IMR-90 (cell line): ENCODE results near the gene MOB3B. TPM values are rescaled to one million over a fixed set of nuclear protein-coding genes. Genes with fewer than 3 reads are reported as not detected.

Experiments
- ATAC-seq: fragments of 200-7000 bp; cut with Tn5 transposase; 2 replicates; pipeline ENCODE4 v1.9.1; 2020; ENCODE audit warnings: low read depth, mild to moderate bottlenecking, moderate library complexity
- BruUV-seq: library from RNA; stranded (reverse); fragments of 400-500 nt; replicated peaks from 2 replicates; lab custom pipeline; 2021; lab: Mats Ljungman, UMichigan
- CTCF ChIA-PET: fragments of 300-600 bp; formaldehyde crosslinking; extraction: SDS; loops from one replicate; lab custom pipeline; 2021; ENCODE audit warnings: antibody characterized with exemption; lab: Yijun Ruan, JAX
- POLR2A ChIA-PET: fragments of 300-600 bp; sonication (Branson Sonifier 250); formaldehyde crosslinking; loops from one replicate; lab custom pipeline; 2022; ENCODE audit warnings: antibody characterized with exemption; ENCODE audit not compliant: unreplicated experiment; lab: Charles Lee
- DNase-seq: peaks from one replicate; pipeline ENCODE4 v3.0.0; 2013
- H2AFZ ChIP-seq: replicated peaks from 2 replicates; pipeline ENCODE3; 2013; ENCODE audit warnings: low read length, mild to moderate bottlenecking; ENCODE audit not compliant: poor library complexity
- H2AK5ac ChIP-seq: 2 replicates; pipeline ENCODE4 v1.6.1; 2013; ENCODE audit warnings: low read depth, low read length, inconsistent platforms
- H2AK9ac ChIP-seq: replicated peaks from 2 replicates; pipeline ENCODE3; 2013; ENCODE audit warnings: mild to moderate bottlenecking, low read depth, low read length, moderate library complexity; ENCODE audit not compliant: poor library complexity
- H2BK120ac ChIP-seq: 2 replicates; pipeline ENCODE4 v1.6.1; 2013; ENCODE audit warnings: low read depth, low read length, inconsistent platforms
- H2BK15ac ChIP-seq: 3 replicates; pipeline ENCODE4 v1.6.1; 2013; ENCODE audit warnings: low read depth, low read length, inconsistent platforms
- H2BK20ac ChIP-seq: 2 replicates; pipeline ENCODE4 v1.6.1; 2013; ENCODE audit warnings: low read depth, mild to moderate bottlenecking, inconsistent platforms, low read length, moderate library complexity
- H2BK5ac ChIP-seq: 2 replicates; pipeline ENCODE4 v1.6.1; 2013; ENCODE audit warnings: mild to moderate bottlenecking, low read depth, low read length, inconsistent platforms; ENCODE audit not compliant: poor library complexity, severe bottlenecking
- H3K14ac ChIP-seq: replicated peaks from 2 replicates; pipeline ENCODE4 v1.6.1; 2013; ENCODE audit warnings: low read depth, low read length, inconsistent platforms
- H3K18ac ChIP-seq: 2 replicates; pipeline ENCODE4 v1.6.1; 2013; ENCODE audit warnings: low read depth, low read length, control low read depth
- H3K23ac ChIP-seq: 2 replicates; pipeline ENCODE4 v1.6.1; 2013; ENCODE audit warnings: low read depth, low read length, inconsistent platforms
- H3K27ac ChIP-seq: 2 replicates; pipeline ENCODE4 v1.5.1; 2013; ENCODE audit warnings: mild to moderate bottlenecking, control low read depth, low read length; ENCODE audit not compliant: insufficient read depth
- H3K27me3 ChIP-seq: 2 replicates; pipeline ENCODE4 v1.6.1; 2013; ENCODE audit warnings: low read length; ENCODE audit not compliant: control insufficient read depth, insufficient read depth
- H3K36me3 ChIP-seq: 2 replicates; pipeline ENCODE4 v1.6.1; 2013; ENCODE audit warnings: low read length, mixed read lengths; ENCODE audit not compliant: control insufficient read depth, insufficient read depth
- H3K4ac ChIP-seq: 2 replicates; pipeline ENCODE4 v1.6.1; 2013; ENCODE audit warnings: low read depth, low read length, inconsistent platforms
- H3K4me1 ChIP-seq: 2 replicates; pipeline ENCODE4 v1.6.1; 2013; ENCODE audit warnings: low read length, mixed read lengths; ENCODE audit not compliant: control insufficient read depth, insufficient read depth
- H3K4me2 ChIP-seq: 2 replicates; pipeline ENCODE4 v1.6.1; 2013; ENCODE audit warnings: low read depth, mild to moderate bottlenecking, control low read depth, low read length, moderate library complexity
- H3K4me3 ChIP-seq: 2 replicates; pipeline ENCODE4 v1.5.1; 2013; ENCODE audit warnings: low read depth, mild to moderate bottlenecking, control low read depth, low read length, moderate library complexity; ENCODE audit not compliant: insufficient read depth
- H3K56ac ChIP-seq: 2 replicates; pipeline ENCODE4 v1.6.1; 2013; ENCODE audit warnings: low read length, inconsistent platforms; ENCODE audit not compliant: insufficient read depth; ENCODE audit errors: extremely low read depth
- H3K79me1 ChIP-seq, 2 experiments: 2 replicates each; pipeline ENCODE4 v1.6.1; 2013; ENCODE audit warnings: low read length in 2 of 2, inconsistent platforms in 1 of 2, low read depth in 1 of 2
- H3K9ac ChIP-seq: 2 replicates; pipeline ENCODE4 v1.6.1; 2013; ENCODE audit warnings: low read depth, low read length, control low read depth
- H3K9me1 ChIP-seq: 2 replicates; pipeline ENCODE4 v1.6.1; 2013; ENCODE audit warnings: low read length, inconsistent platforms; ENCODE audit not compliant: insufficient read depth
- H3K9me3 ChIP-seq: 2 replicates; pipeline ENCODE4 v1.6.1; 2013; ENCODE audit warnings: low read length; ENCODE audit not compliant: control insufficient read depth, insufficient read depth
- H4K20me1 ChIP-seq: 2 replicates; pipeline ENCODE4 v1.6.1; 2013; ENCODE audit warnings: low read length, inconsistent platforms; ENCODE audit not compliant: insufficient read depth
- H4K5ac ChIP-seq: 2 replicates; pipeline ENCODE4 v1.6.1; 2013; ENCODE audit warnings: mild to moderate bottlenecking, low read depth, low read length, control low read depth
- H4K8ac ChIP-seq, 2 experiments: 2 replicates each; pipeline ENCODE4 v1.6.1; 2013; ENCODE audit warnings: low read depth in 2 of 2, low read length in 2 of 2, control low read depth in 1 of 2, inconsistent platforms in 1 of 2
- H4K91ac ChIP-seq: 2 replicates; pipeline ENCODE4 v1.6.1; 2013; ENCODE audit warnings: low read depth, low read length, inconsistent platforms; ENCODE audit not compliant: insufficient read depth
- BHLHE40 ChIP-seq: fragments of 150-350 bp; IDR thresholded peaks from 2 replicates; pipeline ENCODE4 v1.6.1; 2016; ENCODE audit warnings: mild to moderate bottlenecking, low read depth, low read length
- CEBPB ChIP-seq: IDR thresholded peaks from 2 replicates; pipeline ENCODE4 v1.6.1; 2012; ENCODE audit warnings: low read depth, low read length, improper control_type of control experiment
- CHD1 ChIP-seq: IDR thresholded peaks from 2 replicates; pipeline ENCODE4 v1.6.1; 2012; ENCODE audit warnings: low read depth, low read length, improper control_type of control experiment
- CTCF ChIP-seq: conservative IDR thresholded peaks from 2 replicates; pipeline ENCODE4 v1.5.1; 2012; ENCODE audit warnings: mild to moderate bottlenecking, low read depth, low read length, improper control_type of control experiment
- ELK1 ChIP-seq: fragments of 150-350 bp; IDR thresholded peaks from 2 replicates; pipeline ENCODE4 v1.6.1; 2016; ENCODE audit warnings: low read depth, mild to moderate bottlenecking, low read length, moderate library complexity, borderline replicate concordance
- MAFK ChIP-seq: IDR thresholded peaks from 2 replicates; pipeline ENCODE4 v1.6.1; 2012; ENCODE audit warnings: low read depth, low read length, improper control_type of control experiment
- MAZ ChIP-seq: IDR thresholded peaks from 2 replicates; pipeline ENCODE4 v1.6.1; 2012; ENCODE audit warnings: low read depth, mild to moderate bottlenecking, low read length, improper control_type of control experiment, moderate library complexity, borderline replicate concordance
- MXI1 ChIP-seq: IDR thresholded peaks from 2 replicates; pipeline ENCODE4 v1.6.1; 2012; ENCODE audit warnings: low read depth, mild to moderate bottlenecking, low read length, moderate library complexity, borderline replicate concordance
- NFE2L2 ChIP-seq: fragments of 150-350 bp; IDR thresholded peaks from 2 replicates; pipeline ENCODE4 v1.6.1; 2016; ENCODE audit warnings: low read depth, mild to moderate bottlenecking, low read length
- POLR2A ChIP-seq: IDR thresholded peaks from 2 replicates; pipeline ENCODE4 v1.6.1; 2012; ENCODE audit warnings: mild to moderate bottlenecking, low read depth, low read length
- RAD21 ChIP-seq: IDR thresholded peaks from 2 replicates; pipeline ENCODE4 v1.6.1; 2012; ENCODE audit warnings: low read length, improper control_type of control experiment
- RCOR1 ChIP-seq: IDR thresholded peaks from 2 replicates; pipeline ENCODE4 v1.6.1; 2012; ENCODE audit warnings: mild to moderate bottlenecking, low read length, improper control_type of control experiment; ENCODE audit not compliant: insufficient replicate concordance
- RFX5 ChIP-seq: IDR thresholded peaks from 2 replicates; pipeline ENCODE4 v1.8.0; 2012; ENCODE audit warnings: low read depth, mild to moderate bottlenecking, low read length, moderate library complexity
- SMC3 ChIP-seq: fragments of 150-350 bp; IDR thresholded peaks from 2 replicates; pipeline ENCODE4 v1.6.1; 2016; ENCODE audit warnings: low read depth, mild to moderate bottlenecking, antibody characterized with exemption, low read length, moderate library complexity
- USF2 ChIP-seq: fragments of 150-350 bp; IDR thresholded peaks from 2 replicates; pipeline ENCODE4 v1.6.1; 2017; ENCODE audit warnings: mild to moderate bottlenecking, antibody characterized with exemption, low read length, low read depth
- WGBS, 2 experiments: methylation state at CpG; one replicate each; pipeline versions ENCODE4 v1.1.5 to v1.1.7; 2013; ENCODE audit warnings: missing lambda C conversion rate in 2 of 2; ENCODE audit not compliant: insufficient read length in 1 of 2; ENCODE audit errors: extremely low coverage in 2 of 2; 5-methylcytosine and 5-hydroxymethylcytosine counted together
- dilution Hi-C: fragments of 300-500 bp; cut with HindIII; formaldehyde crosslinking; loops from one replicate; pipeline ENCODE4 v1.14.3; 2018; ENCODE audit warnings: low sequenced_read_pairs; ENCODE audit not compliant: unreplicated experiment
- in situ Hi-C: fragments of 300-500 bp; cut with MboI; formaldehyde crosslinking; loops from 3 replicates; pipeline ENCODE4 v1.14.3; 2019; ENCODE audit warnings: low sequenced_read_pairs, inconsistent platforms, mixed read lengths
- intact Hi-C: fragments of 100-400 bp; cut with micrococcal nuclease; formaldehyde crosslinking; loops from 2 replicates; pipeline ENCODE4 v1.10.0; 2022
- polyA plus RNA-seq, 3 experiments: library from polyadenylated mRNA; depleted of rRNA; stranded (reverse); fragments of >200 nt; gene quantifications; 2 replicates each; pipeline ENCODE4 v1.2.3, GENCODE V29; 2012; ENCODE audit warnings: low replicate concordance in 1 of 3
- total RNA-seq: library from RNA; depleted of rRNA; stranded (reverse); fragments of >200 nt; gene quantifications from 2 replicates; pipeline ENCODE4 v1.2.3, GENCODE V29; 2012

MOB3B gene
- total and polyA plus RNA-seq, 2 of the 4 experiments (the other 2 are of a cell fraction) = under 0.01 to 0.02 TPM

- H3K9me3 ChIP-seq = no peaks in the 10 kb centered on the region
- dilution Hi-C loops = no loop called here
- intact Hi-C loops = no loop called here
Measured at GRCh38 chr9:27336126-27336525, 193.5 kb downstream of the MOB3B start.

More at GRCh38 chr9:27336126-27336525, 193.5 kb downstream of the MOB3B start:
- no peak overlapping the region for H3K9ac ChIP-seq
- ChIA-PET CTCF (no interaction called here), POLR2A (no interaction called here)
- no peak overlapping the region for H2AK5ac ChIP-seq
- H3K27ac ChIP-seq = no peak overlapping the region
- no TSS peak for BruUV-seq
- no peak for TF ChIP-seq RFX5
- TF ChIP-seq POLR2A = no peak
- TF ChIP-seq MAZ = no peak
- TF ChIP-seq NFE2L2 = no peak
- no peak for TF ChIP-seq CEBPB
- TF ChIP-seq CTCF = no peak
- TF ChIP-seq ELK1 = no peak
- TF ChIP-seq RAD21 = no peak
- no peak for TF ChIP-seq SMC3
- TF ChIP-seq BHLHE40 = no peak
- no peak for TF ChIP-seq CHD1
- TF ChIP-seq RCOR1 = no peak
- no peak for TF ChIP-seq MAFK
- no peak for TF ChIP-seq USF2
- TF ChIP-seq MXI1 = no peak
- ATAC-seq (no peak), DNase-seq (no peak)
- H3K18ac ChIP-seq = no peak overlapping the region
- no peak overlapping the region for H3K14ac ChIP-seq
- H3K56ac ChIP-seq = no peak overlapping the region
- peaks cover 31% of the 10 kb centered on the region for H3K27me3 ChIP-seq
- H3K4ac ChIP-seq = no peak overlapping the region
- no peak overlapping the region for H2BK20ac ChIP-seq
- WGBS, 2 experiments = no CpG with 5 or more reads among the region's 1 CpG
- H2AFZ ChIP-seq = no peak overlapping the region
- H4K91ac ChIP-seq = no peak overlapping the region
- H3K9me1 ChIP-seq = no peaks in the 10 kb centered on the region; the same call in 1 of the 2 replicates
- H3K4me2 ChIP-seq = no peak overlapping the region
- H3K4me1 ChIP-seq = no peaks in the 10 kb centered on the region; the same call in 1 of the 2 replicates
- in situ Hi-C loops = no loop called here
- no peaks in the 10 kb centered on the region for H3K79me1 ChIP-seq
- no peak overlapping the region for H3K4me3 ChIP-seq
- no peak overlapping the region for H2BK15ac ChIP-seq
- H4K20me1 ChIP-seq = no peaks in the 10 kb centered on the region
- H4K8ac ChIP-seq = no peak overlapping the region
- no peaks in the 10 kb centered on the region for H3K36me3 ChIP-seq
- no peak overlapping the region for H2BK5ac ChIP-seq
- H4K5ac ChIP-seq = no peak overlapping the region
- H2AK9ac ChIP-seq = no peak overlapping the region
- H2BK120ac ChIP-seq = no peak overlapping the region
- no peak overlapping the region for H3K23ac ChIP-seq
